Measurements from ENCODE around the gene PLEKHN1. TPM values are rescaled to one million over a fixed set of nuclear protein-coding genes. Genes with fewer than 3 reads are reported as not detected.
"Not testable (repeated sequence)": the region's sequence is repeated elsewhere in the genome, so short reads cannot be mapped to it uniquely, and the experiment has no call there.

The PLEKHN1 gene
- total and polyA plus RNA-seq, 2 of the 4 experiments (the other 2 are of a cell fraction), result 0.54 to 2.1 TPM

DNA sequence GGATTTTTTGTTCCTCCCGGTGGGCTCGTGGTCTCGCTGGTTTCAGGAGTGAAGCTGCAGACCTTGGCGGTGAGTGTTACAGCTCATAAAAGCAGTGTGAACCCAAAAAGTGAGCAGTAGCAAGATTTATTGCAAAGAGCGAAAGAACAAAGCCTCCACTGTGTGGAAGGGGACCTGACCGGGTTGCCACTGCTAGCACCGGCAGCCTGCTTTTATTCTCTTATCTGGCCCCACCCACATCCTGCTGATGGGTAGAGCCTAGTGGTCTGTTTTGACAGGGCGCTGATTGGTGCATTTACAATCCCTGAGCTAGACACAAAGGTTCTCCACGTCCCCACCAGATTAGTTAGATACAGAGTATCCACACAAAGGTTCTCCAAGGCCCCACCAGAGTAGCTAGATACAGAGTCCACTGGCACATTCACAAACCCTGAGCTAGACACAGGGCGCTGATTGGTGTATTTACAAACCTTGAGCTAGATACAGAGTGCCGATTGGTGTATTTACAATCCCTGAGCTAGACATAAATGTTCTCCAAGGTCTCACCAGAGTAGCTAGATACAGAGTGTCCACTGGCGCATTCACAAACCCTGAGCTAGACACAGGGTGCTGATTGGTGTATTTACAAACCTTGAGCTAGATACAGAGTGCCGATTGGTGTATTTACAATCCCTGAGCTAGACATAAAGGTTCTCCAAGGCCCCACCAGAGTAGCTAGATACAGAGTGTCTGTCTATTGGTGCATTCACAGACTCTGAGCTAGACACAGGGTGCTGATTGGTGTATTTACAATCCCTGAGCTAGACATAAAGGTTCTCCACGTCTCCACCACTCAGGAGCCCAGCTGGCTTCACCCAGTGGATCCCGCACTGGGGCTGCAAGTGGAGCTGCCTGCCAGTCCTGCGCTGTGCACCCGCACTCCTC lies 51.4 kb downstream of the PLEKHN1 start:
- BruUV-seq (replicated peaks), result not testable (repeated sequence)

GRCh38 chr1:1018321-1018685 lies 52.0 kb downstream of the PLEKHN1 start:
- H3K18ac ChIP-seq (ENCODE audit: low read depth, low read length); H3K56ac ChIP-seq (ENCODE audit: extremely low read depth, insufficient read depth, low read length); H3K9me3 ChIP-seq (ENCODE audit: control insufficient read depth, insufficient read depth, low read length); in situ Hi-C loops (cut with MboI; ENCODE audit: low sequenced_read_pairs); H3K9me1 ChIP-seq (ENCODE audit: insufficient read depth, low read length); H2BK15ac ChIP-seq (ENCODE audit: low read depth, low read length); intact Hi-C loops (cut with micrococcal nuclease); POLR2A ChIA-PET (ENCODE audit: unreplicated experiment); ATAC-seq (ENCODE audit: low read depth); H2BK20ac ChIP-seq (ENCODE audit: low read depth, low read length); H2AK9ac ChIP-seq (replicated peaks; ENCODE audit: low read depth, low read length, poor library complexity); H2BK5ac ChIP-seq (ENCODE audit: low read depth, low read length, poor library complexity, severe bottlenecking); H4K5ac ChIP-seq (ENCODE audit: low read depth, low read length); H3K9ac ChIP-seq (ENCODE audit: low read depth, low read length); BruUV-seq (replicated peaks); H4K8ac ChIP-seq (ENCODE audit: low read depth in 2 of 2, low read length in 2 of 2); H3K4me3 ChIP-seq (ENCODE audit: insufficient read depth, low read depth, low read length); H2AFZ ChIP-seq (replicated peaks; ENCODE audit: low read length, poor library complexity); H2AK5ac ChIP-seq (ENCODE audit: low read depth, low read length); H3K27ac ChIP-seq (ENCODE audit: insufficient read depth, low read length); DNase-seq; dilution Hi-C loops (cut with HindIII; ENCODE audit: low sequenced_read_pairs, unreplicated experiment); H4K91ac ChIP-seq (ENCODE audit: insufficient read depth, low read depth, low read length); H3K14ac ChIP-seq (replicated peaks; ENCODE audit: low read depth, low read length); H3K4ac ChIP-seq (ENCODE audit: low read depth, low read length); H3K27me3 ChIP-seq (ENCODE audit: control insufficient read depth, insufficient read depth, low read length); H3K4me2 ChIP-seq (ENCODE audit: low read depth, low read length); H2BK120ac ChIP-seq (ENCODE audit: low read depth, low read length); H3K23ac ChIP-seq (ENCODE audit: low read depth, low read length): not testable (repeated sequence)
- peaks cover 16% of the 10 kb centered on the region for H3K4me1 ChIP-seq (ENCODE audit: control insufficient read depth, insufficient read depth, low read length)
- peaks cover 9 to 35% of the 10 kb centered on the region in 2 experiments; a peak in 3 of 4 replicates for H3K79me1 ChIP-seq (ENCODE audit: low read depth in 1 of 2, low read length in 2 of 2)
- peaks cover 11% of the 10 kb centered on the region for H3K36me3 ChIP-seq (ENCODE audit: control insufficient read depth, insufficient read depth, low read length)
- CTCF ChIA-PET, result interaction anchor here (1.4 kb wide), 1 partner anchor 16 kb away, joined by 4 read pairs; no protein-coding TSS in a partner anchor
- H4K20me1 ChIP-seq (ENCODE audit: insufficient read depth, low read length), result peaks cover 14% of the 10 kb centered on the region
- 92% methylated on average over 5 of the region's 26 CpGs; no CpG with 5 or more reads in 1 of the 2 experiments for whole genome bisulfite sequencing, 2 experiments (ENCODE audit: extremely low coverage in 2 of 2, insufficient read length in 1 of 2)

More for the DNA sequence above, 51.4 kb downstream of the PLEKHN1 start:
- H3K4me2 ChIP-seq (ENCODE audit: low read depth, low read length); H2AK9ac ChIP-seq (replicated peaks; ENCODE audit: low read depth, low read length, poor library complexity); intact Hi-C loops (cut with micrococcal nuclease); H3K36me3 ChIP-seq (ENCODE audit: control insufficient read depth, insufficient read depth, low read length); H2BK20ac ChIP-seq (ENCODE audit: low read depth, low read length); H3K14ac ChIP-seq (replicated peaks; ENCODE audit: low read depth, low read length); H3K27me3 ChIP-seq (ENCODE audit: control insufficient read depth, insufficient read depth, low read length); CTCF ChIA-PET; H2BK15ac ChIP-seq (ENCODE audit: low read depth, low read length); H2BK120ac ChIP-seq (ENCODE audit: low read depth, low read length); H2BK5ac ChIP-seq (ENCODE audit: low read depth, low read length, poor library complexity, severe bottlenecking); H3K18ac ChIP-seq (ENCODE audit: low read depth, low read length); H3K27ac ChIP-seq (ENCODE audit: insufficient read depth, low read length); H3K56ac ChIP-seq (ENCODE audit: extremely low read depth, insufficient read depth, low read length); DNase-seq; dilution Hi-C loops (cut with HindIII; ENCODE audit: low sequenced_read_pairs, unreplicated experiment); H2AK5ac ChIP-seq (ENCODE audit: low read depth, low read length); H3K23ac ChIP-seq (ENCODE audit: low read depth, low read length); H4K91ac ChIP-seq (ENCODE audit: insufficient read depth, low read depth, low read length); H3K9ac ChIP-seq (ENCODE audit: low read depth, low read length); in situ Hi-C loops (cut with MboI; ENCODE audit: low sequenced_read_pairs); H3K9me1 ChIP-seq (ENCODE audit: insufficient read depth, low read length); H3K4ac ChIP-seq (ENCODE audit: low read depth, low read length); H4K20me1 ChIP-seq (ENCODE audit: insufficient read depth, low read length); H2AFZ ChIP-seq (replicated peaks; ENCODE audit: low read length, poor library complexity); ATAC-seq (ENCODE audit: low read depth); H3K9me3 ChIP-seq (ENCODE audit: control insufficient read depth, insufficient read depth, low read length); H3K4me3 ChIP-seq (ENCODE audit: insufficient read depth, low read depth, low read length); POLR2A ChIA-PET (ENCODE audit: unreplicated experiment); H4K8ac ChIP-seq (ENCODE audit: low read depth in 2 of 2, low read length in 2 of 2); H4K5ac ChIP-seq (ENCODE audit: low read depth, low read length): not testable (repeated sequence)
- 84% methylated on average over 8 of the region's 17 CpGs; no CpG with 5 or more reads in 1 of the 2 experiments for WGBS, 2 experiments (ENCODE audit: extremely low coverage in 2 of 2, insufficient read length in 1 of 2)
- peaks cover 16% of the 10 kb centered on the region for H3K4me1 ChIP-seq (ENCODE audit: control insufficient read depth, insufficient read depth, low read length)
- H3K79me1 ChIP-seq (ENCODE audit: low read depth in 1 of 2, low read length in 2 of 2), result peaks cover 9 to 29% of the 10 kb centered on the region in 2 experiments; a peak in 3 of 4 replicates
